Right ventricle myocardium superior (tissue), 1 donor: Measurements from ENCODE around the gene C14orf180. TPM values are rescaled to one million over a fixed set of nuclear protein-coding genes. Genes with fewer than 3 reads are reported as not detected.

Source experiments
- ATAC-seq: fragments of 200-7000 bp; cut with Tn5 transposase; one replicate; pipeline ENCODE4 v1.9.1; 2020; ENCODE audit warnings: mild to moderate bottlenecking; ENCODE audit not compliant: poor library complexity
- DNase-seq: peaks from one replicate; pipeline ENCODE4 v3.0.0-alpha.2; 2020
- intact Hi-C: fragments of 100-400 bp; cut with DNase I; formaldehyde crosslinking; loops from one replicate; pipeline ENCODE4 v1.11.2; 2022
- total RNA-seq: library from RNA; stranded (reverse); fragmentation: NEBNext Ultra II Directional; extraction: Animal tissue kit (Norgen Biotek cat#: 25700); gene quantifications from one replicate; pipeline ENCODE4 v1.2.1, GENCODE V29; 2021
- donor health status: DM: no; HTN: yes; CAD: no; lungs with severe emphysema.

C14orf180 gene
- total RNA-seq, 1 donor from 2014 or later, result 42.5 TPM

GRCh38 chr14:104548802-104549535, 30.6 kb upstream of the C14orf180 start:
- intact Hi-C loops, result no loop called here
- no peak for ATAC-seq
- no peak for DNase-seq

DNA sequence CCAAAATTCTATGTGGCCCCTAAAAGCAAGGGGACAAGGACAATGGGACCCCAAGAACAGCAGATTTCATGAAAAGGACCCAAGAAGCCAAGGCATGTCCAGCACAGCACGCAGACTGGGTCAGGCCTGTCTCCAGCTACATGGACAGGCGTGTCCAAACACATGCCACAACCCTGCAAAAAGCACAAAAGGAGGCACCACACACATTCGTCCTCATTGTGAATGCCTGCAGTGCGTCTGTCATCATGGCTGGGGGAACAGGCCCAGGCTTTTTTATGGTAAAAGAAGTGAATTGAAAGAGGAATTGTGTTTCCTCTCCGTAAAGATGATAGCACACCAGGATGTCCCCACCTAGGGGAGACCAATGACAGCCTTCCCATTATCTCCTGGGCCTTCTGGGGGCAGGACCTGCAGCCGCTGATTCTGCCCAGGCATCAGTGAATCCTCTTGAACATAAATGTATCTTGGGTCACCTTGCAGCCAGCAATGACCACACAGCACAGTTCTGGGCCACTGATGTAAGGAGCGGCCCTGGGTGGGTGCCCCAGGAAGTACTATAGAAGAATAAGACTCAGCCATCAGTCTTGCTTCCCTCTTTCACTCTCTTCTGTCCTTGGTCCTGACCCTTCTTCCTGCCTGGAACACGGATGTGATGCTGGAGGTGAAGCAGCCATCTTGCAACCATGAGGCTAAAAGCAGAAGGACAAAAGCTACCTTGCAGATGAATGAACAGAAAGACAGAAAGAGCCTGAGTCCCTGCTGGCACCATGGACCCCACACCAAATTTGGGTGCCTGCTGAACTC, 29.8 kb upstream of the C14orf180 start:
- no peak for ATAC-seq
- DNase-seq, result no peak
- intact Hi-C loops, result loop anchor here (10.0 kb wide), 1 partner anchor 175 kb away; no protein-coding TSS in a partner anchor

- no peak for ATAC-seq
- no peak for DNase-seq
- intact Hi-C loops, result loop anchor here (10.0 kb wide), 1 partner anchor 176 kb away; no protein-coding TSS in a partner anchor
Measured at GRCh38 chr14:104550340-104550860, 29.2 kb upstream of the C14orf180 start.

DNA sequence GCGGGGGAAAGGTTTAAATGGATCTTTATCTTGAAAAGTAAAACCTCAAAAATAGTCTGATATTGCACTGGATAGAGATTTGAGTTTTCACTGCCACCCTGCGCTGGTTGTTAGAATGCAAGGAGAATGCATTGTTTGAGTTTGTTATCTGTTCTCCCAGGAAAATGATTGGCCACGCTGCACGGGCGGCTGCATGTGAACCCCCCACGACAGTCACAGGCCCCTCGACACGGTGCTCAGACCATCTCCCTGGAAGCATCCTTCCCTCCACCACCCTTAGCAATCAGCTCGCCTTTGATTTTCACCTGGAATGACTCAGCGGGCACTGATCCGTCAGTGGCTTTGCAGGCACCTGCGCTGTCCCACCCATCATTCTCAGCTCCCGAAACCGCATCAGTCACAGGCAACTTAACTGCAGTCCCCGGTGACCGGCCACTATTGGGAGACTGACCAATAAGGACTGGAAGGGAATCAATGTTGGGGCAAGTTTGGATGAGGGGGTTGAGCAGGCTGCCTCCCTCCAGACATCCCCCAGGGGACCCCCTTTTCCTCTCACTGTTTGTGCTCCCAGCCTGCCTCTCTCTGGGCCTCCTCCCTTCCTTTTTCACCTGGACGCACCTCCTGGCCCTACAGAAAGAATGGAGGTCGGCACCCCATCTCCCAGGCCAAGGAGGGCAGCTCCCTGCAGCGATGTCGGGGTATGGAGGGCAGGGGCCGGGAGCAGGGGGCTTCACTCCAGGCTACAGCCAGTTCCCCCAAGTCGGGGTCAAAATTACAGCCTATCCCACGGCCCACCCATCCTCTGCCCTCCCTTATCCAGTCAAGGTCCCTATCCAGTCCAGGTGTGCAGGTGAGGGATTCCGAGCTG, 28.5 kb upstream of the C14orf180 start:
- ATAC-seq (no peak), DNase-seq (no peak)
- intact Hi-C loops, result loop anchor here (10.0 kb wide), 1 partner anchor 176 kb away; no protein-coding TSS in a partner anchor

DNA sequence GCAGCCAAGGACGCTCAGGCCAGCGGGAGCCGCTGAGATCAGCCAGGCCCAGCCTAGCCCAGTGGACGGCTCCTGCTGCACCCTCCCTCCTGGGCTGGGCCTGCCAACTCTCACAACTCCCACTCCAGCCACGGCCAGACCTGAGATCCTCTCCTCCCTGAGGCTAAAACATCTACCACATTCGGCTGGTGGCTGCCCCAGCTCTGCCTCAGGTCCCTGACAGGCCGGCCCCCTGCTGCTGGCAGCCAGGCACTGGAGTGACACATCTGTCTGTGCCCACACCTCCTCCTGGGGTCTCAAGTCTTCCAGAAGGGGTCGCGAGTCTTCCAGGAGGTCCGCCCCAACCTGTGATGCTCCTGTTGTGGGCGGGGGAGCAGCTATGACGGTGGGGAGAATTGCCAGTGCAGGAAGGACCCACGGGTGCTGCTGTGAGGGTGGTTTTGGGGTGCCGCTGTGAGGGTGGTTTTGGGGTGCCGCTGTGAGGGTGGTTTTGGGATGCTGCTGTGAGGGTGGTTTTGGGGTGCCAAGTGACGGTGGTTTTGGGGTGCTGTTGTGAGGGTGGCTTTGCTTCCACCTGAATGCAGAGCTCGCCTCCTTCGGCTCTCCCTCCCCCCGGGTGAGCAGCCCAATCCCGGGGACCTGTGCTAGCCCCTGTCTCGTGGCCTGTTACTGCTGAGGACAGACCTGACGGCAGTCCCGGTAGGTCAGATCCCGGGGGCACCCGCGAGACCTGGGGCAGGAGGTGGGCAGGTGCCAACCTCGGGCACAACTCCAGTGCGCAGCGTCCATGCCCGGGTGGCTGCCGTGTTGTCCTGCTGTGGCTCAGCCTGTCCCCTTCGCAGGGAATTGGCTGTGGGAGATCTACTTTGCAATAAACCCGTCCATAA, 27.5 kb upstream of the C14orf180 start:
- intact Hi-C loops, result loop anchor here (10.0 kb wide), 1 partner anchor 177 kb away; no protein-coding TSS in a partner anchor
- no peak for DNase-seq
- no peak for ATAC-seq

GRCh38 chr14:104552738-104553125, 26.8 kb upstream of the C14orf180 start:
- DNase-seq, result no peak
- no peak for ATAC-seq
- intact Hi-C loops, result loop anchor here (10.0 kb wide), 1 partner anchor 178 kb away; no protein-coding TSS in a partner anchor

DNA sequence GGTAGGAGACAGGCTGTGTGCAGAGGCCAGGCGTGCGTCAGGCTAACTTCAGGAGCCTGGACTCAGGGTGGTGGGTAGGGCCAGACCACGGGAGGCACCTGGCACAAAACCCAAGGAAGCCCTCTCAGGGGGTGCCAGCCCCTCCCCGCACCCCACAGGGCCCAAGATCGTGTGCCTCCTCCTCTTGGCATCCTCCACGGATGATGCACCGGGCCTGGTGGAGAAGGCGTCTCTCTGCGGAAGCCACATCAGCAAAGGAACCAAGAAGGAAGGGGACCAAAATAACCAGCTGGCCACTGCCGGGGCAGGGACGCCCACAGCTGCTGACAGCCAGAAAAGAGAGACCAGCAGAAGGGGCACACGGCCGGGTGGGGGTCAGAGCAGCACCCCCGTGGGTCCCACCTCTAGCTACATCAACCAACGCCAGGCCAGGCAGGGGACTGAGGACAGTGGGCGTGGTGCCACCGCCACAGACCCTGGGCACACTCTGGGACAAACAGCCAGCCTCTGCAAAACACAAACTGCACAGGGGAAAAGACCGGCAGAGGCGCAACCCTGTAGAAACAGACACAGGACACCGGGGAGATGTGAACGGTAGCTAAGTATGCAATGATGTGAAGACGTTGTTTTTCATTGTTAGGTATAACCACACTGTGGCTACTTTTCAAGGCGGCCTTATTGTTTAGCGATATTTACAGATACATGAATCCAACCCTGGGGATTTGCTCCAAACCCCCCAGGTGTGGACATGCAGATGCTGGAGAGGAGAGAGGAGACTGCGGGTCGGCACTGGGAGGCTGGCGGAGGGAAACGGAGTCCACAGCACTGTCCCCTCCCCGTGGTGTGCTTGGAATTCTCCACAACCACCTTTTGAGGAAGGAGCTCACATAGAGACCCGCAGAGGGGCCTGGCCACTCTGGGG, 26.1 kb upstream of the C14orf180 start:
- intact Hi-C loops, result loop anchor here (10.0 kb wide), 1 partner anchor 179 kb away; no protein-coding TSS in a partner anchor
- ATAC-seq, result no peak
- no peak for DNase-seq

GRCh38 chr14:104554088-104554607, 25.4 kb upstream of the C14orf180 start:
- DNase-seq (no peak), ATAC-seq (no peak)
- intact Hi-C loops, result loop anchor here (10.0 kb wide), 1 partner anchor 179 kb away; no protein-coding TSS in a partner anchor

DNA sequence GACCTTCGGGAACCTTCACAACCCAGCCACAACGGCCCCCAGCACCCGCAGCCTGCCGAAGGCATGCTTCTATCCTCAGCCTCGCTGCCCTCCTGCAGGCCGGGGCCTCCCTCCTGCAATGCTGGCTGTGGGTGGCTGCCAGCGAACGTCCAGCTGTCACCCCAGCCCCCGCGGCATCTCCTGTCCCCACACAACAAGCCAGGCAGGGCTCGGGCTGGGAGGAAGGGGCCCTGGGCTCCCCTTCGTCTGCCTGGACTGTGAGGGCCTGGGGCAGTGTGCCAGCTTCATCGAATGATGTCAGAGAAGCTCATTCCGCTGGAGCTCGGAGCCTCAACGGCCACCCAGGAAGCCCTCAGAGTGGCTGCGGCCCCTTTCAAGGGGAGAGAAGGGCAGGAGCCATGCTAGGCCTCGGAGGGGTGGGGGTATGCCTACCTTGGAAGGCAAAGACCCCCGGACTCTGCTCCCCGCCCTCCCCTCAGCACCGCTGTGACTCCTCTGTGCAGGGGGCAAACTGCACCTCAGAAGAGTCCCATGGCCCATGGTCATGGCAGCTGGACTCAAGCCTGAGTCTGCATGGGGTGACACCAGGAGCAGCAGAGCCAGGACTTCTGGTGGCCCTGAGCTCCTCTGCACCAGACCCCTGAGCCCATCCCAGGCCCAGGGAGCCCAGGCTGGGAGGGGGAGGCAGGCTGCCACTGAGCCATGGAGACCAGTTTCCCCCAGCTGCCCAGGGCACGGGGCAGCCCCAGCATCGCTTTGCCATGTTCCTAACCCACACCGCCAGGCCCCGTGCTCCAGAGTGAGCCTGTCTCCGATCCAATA, 24.7 kb upstream of the C14orf180 start:
- intact Hi-C loops, result loop anchor here (10.0 kb wide), 1 partner anchor 180 kb away; no protein-coding TSS in a partner anchor
- ATAC-seq, result no peak
- DNase-seq, result no peak

DNA sequence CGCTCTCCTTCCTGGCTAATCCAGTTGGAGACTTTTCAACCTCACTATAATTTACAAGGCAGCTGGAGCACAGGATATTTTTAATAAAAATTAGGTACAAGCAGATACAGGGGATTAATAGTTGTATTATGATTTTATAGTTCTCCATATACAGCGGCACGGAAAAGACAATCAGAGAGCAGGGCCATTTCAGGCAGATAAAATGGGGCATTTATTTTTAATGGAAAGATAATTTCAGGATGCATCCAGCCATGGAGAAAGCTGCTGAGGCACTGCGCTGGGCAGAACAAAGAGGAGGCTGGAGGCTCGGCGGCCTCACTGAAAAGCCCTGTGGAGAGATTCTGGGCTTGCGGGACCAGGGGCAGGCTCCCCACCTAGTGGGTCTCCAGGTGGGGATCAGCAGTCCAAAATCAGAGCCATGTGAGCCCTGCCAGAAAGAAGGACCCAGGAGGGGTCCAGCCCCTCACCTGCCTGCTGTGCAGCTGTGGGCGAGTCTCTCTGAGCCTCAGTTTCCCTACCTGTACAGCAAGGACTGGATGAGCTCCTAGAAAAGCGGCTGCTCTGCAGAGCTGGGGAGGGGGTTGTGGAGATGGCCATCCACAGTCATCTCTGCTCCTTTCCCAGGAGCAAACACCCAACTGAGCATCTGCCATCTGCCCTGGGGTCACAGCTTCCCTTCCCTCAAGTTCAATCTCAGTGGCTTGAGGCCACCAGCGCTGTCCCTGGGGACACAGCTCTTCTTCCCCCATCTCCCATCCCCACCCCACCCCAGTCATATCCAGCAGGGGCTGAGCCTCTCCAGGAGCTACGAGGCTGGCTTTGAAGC, 23.9 kb upstream of the C14orf180 start:
- intact Hi-C loops, result loop anchor here (10.0 kb wide), 1 partner anchor 181 kb away; no protein-coding TSS in a partner anchor

DNA sequence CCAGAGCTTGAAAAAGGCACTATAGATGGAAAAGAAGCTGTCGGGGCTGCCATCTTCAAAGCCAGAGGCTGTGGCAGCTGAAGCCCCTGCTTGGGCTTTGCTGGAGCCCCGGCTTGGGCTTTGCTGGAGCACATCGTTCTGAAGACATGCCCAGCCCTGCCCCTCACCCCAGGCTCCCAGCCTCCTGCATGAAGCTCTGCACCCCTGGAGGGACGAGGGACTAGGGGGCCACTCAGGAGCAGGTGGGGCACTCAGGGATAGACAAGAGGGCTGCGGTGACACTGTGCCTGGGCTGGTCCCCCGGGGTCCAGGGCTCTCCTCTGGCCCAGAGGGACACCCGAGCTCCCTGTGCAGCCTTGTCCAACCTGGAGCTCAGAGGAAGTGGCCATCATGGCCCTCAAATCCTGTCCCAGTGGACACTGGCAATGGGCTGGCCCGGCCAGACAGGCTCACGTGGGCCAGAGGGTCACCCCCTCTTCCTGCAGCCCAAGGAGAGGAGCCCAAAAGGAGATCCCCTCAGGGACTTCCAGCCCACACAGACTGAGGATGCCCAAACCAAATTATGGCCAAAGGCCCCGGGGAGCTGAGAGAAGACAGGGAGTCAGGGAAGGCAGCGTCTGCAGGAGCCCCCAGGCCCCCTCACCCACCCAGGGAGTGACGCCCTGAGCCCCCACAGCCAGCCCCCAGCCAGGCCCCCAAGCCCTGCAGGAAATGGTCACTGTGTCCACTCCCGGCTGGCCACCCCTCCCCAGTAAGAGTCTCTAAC, 23.1 kb upstream of the C14orf180 start:
- ATAC-seq (no peak), DNase-seq (peak; percentile 32)
- intact Hi-C loops, result loop anchor here (10.0 kb wide), 1 partner anchor 182 kb away; no protein-coding TSS in a partner anchor

More for the DNA sequence above, 23.9 kb upstream of the C14orf180 start:
- no peak for ATAC-seq
- no peak for DNase-seq

DNA sequence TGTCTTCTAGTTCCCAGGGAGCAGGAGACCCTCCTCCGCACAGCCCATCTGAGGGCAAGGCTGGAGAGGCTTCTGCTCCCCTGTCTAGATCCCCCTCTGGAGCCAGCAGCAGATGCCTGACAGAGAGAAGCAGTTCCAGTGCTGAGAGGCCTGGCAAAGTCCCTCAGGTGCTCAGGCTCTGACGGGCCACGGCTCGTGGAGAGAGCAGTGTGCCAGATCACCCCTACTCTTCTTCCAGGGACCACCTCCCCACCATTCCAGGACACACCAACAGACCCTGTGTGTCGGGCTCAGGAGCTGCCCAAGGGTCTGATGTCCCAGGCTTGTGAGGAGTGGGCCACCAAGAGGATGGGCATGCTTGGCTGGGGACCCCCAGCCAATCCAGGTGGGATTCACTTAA, 22.5 kb upstream of the C14orf180 start:
- intact Hi-C loops, result loop anchor here (10.0 kb wide), 1 partner anchor 182 kb away; no protein-coding TSS in a partner anchor
- ATAC-seq (no peak), DNase-seq (peak; percentile 1)

DNA sequence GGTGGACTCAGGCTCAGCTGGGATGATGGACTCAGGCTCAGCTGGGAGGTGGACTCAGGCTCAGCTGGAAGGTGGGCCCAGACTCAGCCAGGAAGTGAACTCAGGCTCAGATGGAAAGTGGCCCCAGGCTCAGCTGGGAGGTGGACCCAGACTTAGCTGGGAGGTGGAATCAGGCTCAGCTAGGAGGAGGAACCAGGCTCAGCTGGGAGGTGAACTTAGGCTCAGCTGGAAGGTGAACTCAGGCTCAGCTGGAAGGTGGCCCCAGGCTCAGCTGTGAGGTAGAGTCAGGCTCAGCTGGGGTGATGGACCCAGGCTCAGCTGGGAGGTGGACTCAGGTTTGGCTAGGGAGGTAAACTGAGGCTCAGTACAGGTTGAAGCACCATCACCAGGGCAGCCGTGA, 21.8 kb upstream of the C14orf180 start:
- ATAC-seq (no peak), DNase-seq (peak; percentile 22)
- intact Hi-C loops, result loop anchor here (10.0 kb wide), 1 partner anchor 183 kb away; no protein-coding TSS in a partner anchor
